ENCODE measurements around the gene TBL1XR1. TPM values are rescaled to one million over a fixed set of nuclear protein-coding genes. Genes with fewer than 3 reads are reported as not detected.

Gene TBL1XR1
- total and polyA plus RNA-seq, 2 donors (not counting 3 experiments of a cell fraction or from before 2014, with no cell fraction given) = 26.9 to 146 TPM

DNA sequence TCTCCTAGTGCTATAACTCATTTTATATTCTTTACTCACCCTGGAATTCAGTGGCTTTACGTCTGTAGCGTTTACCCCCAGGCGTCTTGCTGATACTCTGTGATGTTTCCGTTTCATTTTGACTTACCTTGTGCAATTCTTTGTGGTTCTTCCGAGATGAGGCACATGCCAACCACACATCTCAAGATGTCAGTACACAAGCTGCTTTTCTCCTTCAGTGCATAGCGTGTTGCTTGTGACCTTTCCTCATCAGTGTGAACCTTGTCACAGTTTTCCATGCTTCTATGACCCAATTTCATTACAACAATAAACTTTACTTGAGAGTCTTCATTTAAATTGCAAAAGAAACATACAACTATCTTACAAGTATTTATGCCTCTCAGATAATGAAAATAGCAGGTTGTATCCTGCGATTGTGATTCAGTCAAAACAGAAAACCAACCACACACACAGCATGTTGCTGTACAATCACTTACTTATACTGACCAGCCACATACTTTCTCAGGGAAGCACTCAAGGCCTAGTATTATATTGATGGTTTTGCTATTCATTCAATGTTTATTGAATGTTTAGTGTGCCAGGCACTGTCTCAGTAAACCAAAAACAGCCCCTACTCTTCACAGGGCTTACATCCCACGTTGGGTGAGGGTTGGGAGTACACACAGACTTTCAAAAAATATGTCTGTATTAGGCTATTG, 4.6 kb upstream of the TBL1XR1 start:
- no peak for FAIRE-seq
- intact Hi-C loops (cut with micrococcal nuclease) = no loop called here

More for the DNA sequence above, 4.6 kb upstream of the TBL1XR1 start:
- CTCF ChIA-PET = no interaction called here
- no peak overlapping the region for H3K4me2 ChIP-seq (ENCODE audit: insufficient read depth, low read length)
- no peaks in the 10 kb centered on the region for H3K9me1 ChIP-seq (replicated peaks; ENCODE audit: control insufficient read depth, extremely low read depth, insufficient read depth, low read length)
- H2AFZ ChIP-seq (ENCODE audit: low read depth, low read length) = no peak overlapping the region
- no peak for DNase-seq (ENCODE audit: low read depth, low spot score)
- H3K36me3 ChIP-seq (ENCODE audit: control insufficient read depth in 2 of 2, extremely low read depth in 1 of 2, insufficient read depth in 2 of 2, low read length in 2 of 2) = no peaks in the 10 kb centered on the region
- no peaks in the 10 kb centered on the region for H3K9me3 ChIP-seq (replicated peaks; ENCODE audit: control insufficient read depth, insufficient read depth, low read length)
- H3K4me3 ChIP-seq (replicated peaks in 1 of 3; ENCODE audit: insufficient read depth in 1 of 3, low read depth in 1 of 3, low read length in 3 of 3) = no peak overlapping the region
- no peak overlapping the region for H3K27ac ChIP-seq (ENCODE audit: insufficient read depth, low read depth, low read length)
- H3K9ac ChIP-seq (replicated peaks; ENCODE audit: extremely low read depth, insufficient read depth, low read length) = no peak overlapping the region
- no peaks in the 10 kb centered on the region for H3K27me3 ChIP-seq (ENCODE audit: control insufficient read depth in 2 of 2, insufficient read depth in 2 of 2, low read length in 2 of 2)
- TF ChIP-seq EZH2 (IDR thresholded peaks at IDR 0.05; ENCODE audit: borderline replicate concordance, low read depth, low read length, severe bottlenecking) = no peak
- TF ChIP-seq POLR2AphosphoS5 (IDR thresholded peaks at IDR 0.05; ENCODE audit: insufficient read depth, low read depth, low read length) = no peak
- no peak for TF ChIP-seq JUN (IDR thresholded peaks at IDR 0.05; ENCODE audit: borderline replicate concordance, insufficient read depth, insufficient read length, low read depth)
- TF ChIP-seq CTCF (IDR thresholded peaks at IDR 0.05; ENCODE audit: extremely low read depth in 1 of 2, insufficient read depth in 1 of 2, low read depth in 1 of 2, low read length in 2 of 2) = no peak
- TF ChIP-seq GATA2 (IDR thresholded peaks at IDR 0.05; ENCODE audit: insufficient read depth, insufficient read length, low read depth, low read length) = no peak
- TF ChIP-seq FOS (IDR thresholded peaks at IDR 0.05; ENCODE audit: borderline replicate concordance, insufficient read depth, low read length) = no peak
- TF ChIP-seq, protein P1, sequence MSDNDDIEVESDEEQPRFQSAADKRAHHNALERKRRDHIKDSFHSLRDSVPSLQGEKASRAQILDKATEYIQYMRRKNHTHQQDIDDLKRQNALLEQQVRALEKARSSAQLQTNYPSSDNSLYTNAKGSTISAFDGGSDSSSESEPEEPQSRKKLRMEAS (IDR thresholded peaks at IDR 0.05; ENCODE audit: insufficient read depth, insufficient read length) = no peak
- no peak for TF ChIP-seq MYC (IDR thresholded peaks at IDR 0.05; ENCODE audit: low read depth, low read length)
- TF ChIP-seq POLR2A (IDR thresholded peaks at IDR 0.05; ENCODE audit: low read depth, low read length) = no peak
- BruUV-seq (replicated peaks) = no TSS peak
- no peaks in the 10 kb centered on the region for H4K20me1 ChIP-seq (replicated peaks; ENCODE audit: control insufficient read depth, extremely low read depth, insufficient read depth, low read length)
- dilution Hi-C loops (cut with MboI; ENCODE audit: extremely low pct_ligation_motif_present, low sequenced_read_pairs) = no loop called here
- POLR2A ChIA-PET = no interaction called here
- peaks cover under 1% of the 10 kb centered on the region for H3K79me2 ChIP-seq (ENCODE audit: control insufficient read depth, insufficient read depth, low read length)
- peaks cover 16% of the 10 kb centered on the region for H3K4me1 ChIP-seq (ENCODE audit: control insufficient read depth, extremely low read depth, insufficient read depth, low read length)

Data from endothelial cell of umbilical vein (primary cell).